HCT116 (cell line): ENCODE data around the gene INMT. TPM values are rescaled to one million over a fixed set of nuclear protein-coding genes. Genes with fewer than 3 reads are reported as not detected.

Experiments used
- ATAC-seq: fragments of 200-7000 bp; cut with Tn5 transposase; 2 replicates; pipeline ENCODE4 v1.9.1; 2020; ENCODE audit warnings: mild to moderate bottlenecking, moderate library complexity
- BruUV-seq: library from RNA; stranded (reverse); fragments of 400-500 nt; replicated peaks from 2 replicates; lab custom pipeline; 2021; lab: Mats Ljungman, UMichigan
- CTCF ChIA-PET: fragments of 300-600 bp; sonication (Branson Sonifier 250); formaldehyde crosslinking; loops from one replicate; lab custom pipeline; 2021; ENCODE audit warnings: antibody characterized with exemption; lab: Charles Lee
- POLR2A ChIA-PET: fragments of 300-600, 350-600 bp; sonication (Branson Sonifier 250); formaldehyde crosslinking; loops from one replicate; lab custom pipeline; 2021; ENCODE audit warnings: antibody characterized with exemption; lab: Charles Lee
- RAD21 ChIA-PET, 2 experiments: fragments of 300-600 bp; sonication (Branson Sonifier 250); formaldehyde crosslinking; loops; one replicate each; lab custom pipeline; 2023; ENCODE audit warnings: low total read pairs in 2 of 2; ENCODE audit not compliant: uncharacterized antibody in 2 of 2, unreplicated experiment in 2 of 2, low non-redundant PET in 1 of 2; lab: Charles Lee
- DNase-seq: peaks from one replicate; pipeline ENCODE4 v3.0.0-alpha.2; 2010; ENCODE audit warnings: low read depth, low spot score
- H2AFZ ChIP-seq: fragments of 200-600 bp; shearing (Covaris generic), sonication (generic); 2 replicates; pipeline ENCODE4 v1.6.1; 2017; ENCODE audit warnings: low read depth, mixed run types, mixed read lengths, antibody characterized with exemption, low read length; ENCODE audit not compliant: poor library complexity, severe bottlenecking
- H3K27ac ChIP-seq: 2 replicates; pipeline ENCODE4 v1.5.1; 2012; ENCODE audit warnings: low read depth, low read length
- H3K27me3 ChIP-seq: fragments of 200-600 bp; sonication (generic); 2 replicates; pipeline ENCODE4 v1.6.1; 2016; ENCODE audit warnings: mixed run types, low read length, mixed read lengths; ENCODE audit not compliant: insufficient read depth
- H3K36me3 ChIP-seq, 2 experiments: fragments of 200-500 bp in 1 of 2; fragments of 200-600 bp in 1 of 2; sonication (Bioruptor generic) in 1 of 2; sonication (generic) in 1 of 2; 2 replicates each; pipeline versions ENCODE4 v1.5.1 to v1.6.1; 2014 to 2016; ENCODE audit warnings: low read length in 2 of 2, inconsistent platforms in 1 of 2, mixed read lengths in 1 of 2, mixed run types in 1 of 2; ENCODE audit not compliant: insufficient read depth in 2 of 2, control insufficient read depth in 1 of 2
- H3K4me1 ChIP-seq, 2 experiments: fragments of 200-600 bp in 1 of 2; sonication (generic) in 1 of 2; 2 replicates each; pipeline versions ENCODE4 v1.5.1 to v1.6.1; 2012 to 2017; ENCODE audit warnings: low read length in 2 of 2, inconsistent platforms in 1 of 2, mild to moderate bottlenecking in 1 of 2, mixed read lengths in 1 of 2, mixed run types in 1 of 2, moderate library complexity in 1 of 2; ENCODE audit not compliant: insufficient read depth in 2 of 2, control insufficient read depth in 1 of 2
- H3K4me2 ChIP-seq: fragments of 200-600 bp; sonication (generic); 2 replicates; pipeline ENCODE4 v1.6.1; 2017; ENCODE audit warnings: mixed run types, low read length, mixed read lengths
- H3K4me3 ChIP-seq, 2 experiments: fragments of 200-600 bp in 1 of 2; sonication (generic) in 1 of 2; replicated peaks in 1 of 2; 2 replicates each; pipeline ENCODE4 v1.5.1; 2011 to 2016; ENCODE audit warnings: low read length in 2 of 2, control low read depth in 1 of 2, low read depth in 1 of 2, mild to moderate bottlenecking in 1 of 2, mixed read lengths in 1 of 2, mixed run types in 1 of 2
- H3K79me2 ChIP-seq: fragments of 200-600 bp; sonication (generic); 2 replicates; pipeline ENCODE4 v1.6.1; 2017; ENCODE audit warnings: mild to moderate bottlenecking, mixed run types, low read length, moderate library complexity, mixed read lengths; ENCODE audit not compliant: insufficient read depth
- H3K9ac ChIP-seq: fragments of 200-600 bp; sonication (generic); 2 replicates; pipeline ENCODE4 v1.6.1; 2016; ENCODE audit warnings: low read length, mixed read lengths
- H3K9me2 ChIP-seq: fragments of 200-600 bp; sonication (generic), shearing (Covaris generic); 2 replicates; pipeline ENCODE4 v1.6.1; 2017; ENCODE audit warnings: mixed run types, mild to moderate bottlenecking, moderate library complexity; ENCODE audit not compliant: insufficient read depth
- H3K9me3 ChIP-seq, 2 experiments: fragments of 200-500 bp in 1 of 2; fragments of 200-600 bp in 1 of 2; sonication (Bioruptor generic) in 1 of 2; sonication (generic) in 1 of 2; 2 replicates each; pipeline ENCODE4 v1.6.1; 2014 to 2017; ENCODE audit warnings: low read length in 2 of 2, mixed read lengths in 2 of 2, inconsistent platforms in 1 of 2, low read depth in 1 of 2, mild to moderate bottlenecking in 1 of 2, mixed run types in 1 of 2, moderate library complexity in 1 of 2; ENCODE audit not compliant: control insufficient read depth in 1 of 2, insufficient read depth in 1 of 2
- H4K20me1 ChIP-seq: fragments of 200-600 bp; sonication (generic), shearing (Covaris generic); 2 replicates; pipeline ENCODE4 v1.6.1; 2017; ENCODE audit warnings: mixed run types, mild to moderate bottlenecking, moderate library complexity; ENCODE audit not compliant: insufficient read depth
- ELF1 ChIP-seq: IDR thresholded peaks from 2 replicates; pipeline ENCODE4 v1.6.1; 2012; ENCODE audit warnings: low read depth, borderline replicate concordance
- EZH2phosphoT487 ChIP-seq: fragments of 200-600 bp; IDR thresholded peaks from 2 replicates; pipeline ENCODE4 v1.6.1; 2018; ENCODE audit warnings: antibody characterized with exemption, borderline replicate concordance
- FOSL1 ChIP-seq: IDR thresholded peaks from 2 replicates; pipeline ENCODE4 v1.6.1; 2012; ENCODE audit warnings: low read depth
- JUND ChIP-seq: IDR thresholded peaks from 2 replicates; pipeline ENCODE4 v1.6.1; 2012
- RAD21 ChIP-seq: IDR thresholded peaks from 2 replicates; pipeline ENCODE4 v1.6.1; 2012; ENCODE audit warnings: low read depth, mild to moderate bottlenecking
- YY1 ChIP-seq: IDR thresholded peaks from 2 replicates; pipeline ENCODE4 v1.6.1; 2011; ENCODE audit warnings: low read length, low read depth, moderate library complexity, mild to moderate bottlenecking; ENCODE audit not compliant: insufficient replicate concordance; ENCODE audit errors: extremely low read depth
- ZBTB33 ChIP-seq: IDR thresholded peaks from 2 replicates; pipeline ENCODE4 v1.6.1; 2011; ENCODE audit warnings: mild to moderate bottlenecking, low read length, moderate library complexity; ENCODE audit not compliant: insufficient replicate concordance; ENCODE audit errors: extremely low read depth
- ZNF274 ChIP-seq: fragments of 200-500 bp; sonication (Bioruptor generic); IDR thresholded peaks from 2 replicates; pipeline ENCODE4 v1.6.1; 2014; ENCODE audit warnings: mild to moderate bottlenecking, low read depth, low read length, inconsistent platforms
- intact Hi-C: fragments of 100-400 bp; cut with micrococcal nuclease; formaldehyde crosslinking; loops from 2 replicates; pipeline ENCODE4 v1.10.0; 2022
- total RNA-seq: library from RNA; stranded (reverse); gene quantifications from one replicate; pipeline ENCODE4 v1.2.1, GENCODE V29; 2021; ENCODE audit not compliant: unreplicated experiment

The INMT gene
- total RNA-seq, 1 experiment from 2014 or later, result 0.32 TPM

GRCh38 chr7:30771880-30772425 is 20.0 kb downstream of the INMT start:
- no peak for DNase-seq
- intact Hi-C loops, result no loop called here
- RAD21 ChIA-PET, result no interaction called here

More at GRCh38 chr7:30771880-30772425, 20.0 kb downstream of the INMT start:
- H3K36me3 ChIP-seq, result 0 out of 4 replicates have a peak, but pooled peaks cover 0 to 5% of the 10 kb centered on the region in 2 experiments
- H2AFZ ChIP-seq, result no peak overlapping the region
- H3K4me2 ChIP-seq, result peak overlapping the region; percentile 75
- H3K4me3 ChIP-seq, result peak overlapping the region; percentile 83 to 86
- no peaks in the 10 kb centered on the region for H3K27me3 ChIP-seq
- ChIA-PET POLR2A (interaction anchor here (1.0 kb wide), 1 partner anchor 11 kb away, joined by 3 read pairs; no protein-coding TSS in a partner anchor), CTCF (no interaction called here)
- H3K79me2 ChIP-seq, result peaks cover 37% of the 10 kb centered on the region; the same call in 1 of the 2 replicates
- peak overlapping the region; percentile 77 for H3K9ac ChIP-seq
- peak overlapping the region; percentile 55 for H3K27ac ChIP-seq
- TF ChIP-seq RAD21, result no peak
- no peak for TF ChIP-seq JUND
- TF ChIP-seq FOSL1, result no peak
- no peak for TF ChIP-seq ZNF274
- TF ChIP-seq YY1, result no peak
- TF ChIP-seq EZH2phosphoT487, result no peak
- TF ChIP-seq ZBTB33, result no peak
- TF ChIP-seq ELF1, result no peak
- TSS peak; percentile 46 for BruUV-seq
- no peaks in the 10 kb centered on the region for H3K9me2 ChIP-seq
- no peaks in the 10 kb centered on the region for H4K20me1 ChIP-seq
- H3K4me1 ChIP-seq, result peaks cover 0 to 12% of the 10 kb centered on the region in 2 experiments; a peak in 3 of 4 replicates
- H3K9me3 ChIP-seq, result no peaks in the 10 kb centered on the region
- ATAC-seq, result peak; percentile 7; the same call in 1 of the 2 replicates
